Activated B cell treated with CpG ODN at 0.5 μM for 24 hours (primary cell): ENCODE measurements around the gene WASF2. TPM values are rescaled to one million over a fixed set of nuclear protein-coding genes. Genes with fewer than 3 reads are reported as not detected.
A peak's percentile ranks its signal among the peaks of the same experiment; 100 is the strongest.
"Not testable (repeated sequence)": the region's sequence is repeated elsewhere in the genome, so short reads cannot be mapped to it uniquely, and the experiment has no call there.

ENCODE experiments used
- ATAC-seq: fragments of 200-7000 bp; cut with Tn5 transposase; one replicate; pipeline ENCODE4 v1.10.0; 2021; ENCODE audit warnings: low read depth, mild to moderate bottlenecking, moderate library complexity
- CTCF ChIA-PET: fragments of 350-600 bp; sonication (Branson Sonifier 250); formaldehyde crosslinking; loops from one replicate; lab custom pipeline; 2021; ENCODE audit warnings: antibody characterized with exemption; lab: Charles Lee
- POLR2A ChIA-PET: fragments of 350-600 bp; sonication (Branson Sonifier 250); formaldehyde crosslinking; loops from one replicate; lab custom pipeline; 2021; ENCODE audit warnings: antibody characterized with exemption; lab: Charles Lee
- DNase-seq: peaks from one replicate; pipeline ENCODE4 v3.0.0; 2022
- H3K27ac Mint-ChIP-seq: one replicate; pipeline ENCODE4 v1.8.0; 2020; ENCODE audit warnings: mixed read lengths
- H3K27me3 Mint-ChIP-seq: one replicate; pipeline ENCODE4 v1.8.0; 2021; ENCODE audit warnings: mixed read lengths
- H3K36me3 Mint-ChIP-seq: one replicate; pipeline ENCODE4 v1.8.0; 2021; ENCODE audit warnings: low read depth, mixed read lengths
- H3K4me1 Mint-ChIP-seq: one replicate; pipeline ENCODE4 v1.8.0; 2021; ENCODE audit warnings: mixed read lengths
- H3K4me3 Mint-ChIP-seq: one replicate; pipeline ENCODE4 v1.8.0; 2020; ENCODE audit warnings: mild to moderate bottlenecking, mixed read lengths
- H3K9me3 Mint-ChIP-seq: one replicate; pipeline ENCODE4 v1.8.0; 2020; ENCODE audit warnings: mixed read lengths
- CTCF ChIP-seq: fragments of 200-600 bp; IDR thresholded peaks from one replicate; pipeline ENCODE4 v1.8.0; 2022; ENCODE audit warnings: antibody characterized with exemption, mild to moderate bottlenecking
- intact Hi-C: fragments of 100-400 bp; cut with micrococcal nuclease; formaldehyde crosslinking; loops from one replicate; pipeline ENCODE4 v1.15.1; 2024
- total RNA-seq: library from RNA; stranded (reverse); gene quantifications from 2 replicates; pipeline ENCODE4 v1.2.3, GENCODE V29; 2022

WASF2 gene
- total RNA-seq, 1 donor from 2014 or later = 137 TPM

GRCh38 chr1:27392096-27392777 is 97.7 kb downstream of the WASF2 start, which contains the start of gene GPR3:
TSS of gene GPR3 (plus strand) at chr1:27392622. CDS start at chr1:27393799, 1,177 bp downstream.
- ATAC-seq = peak; percentile 91
- ChIA-PET CTCF (interaction anchor here (1.3 to 11.1 kb wide), 5 partner anchors 26 to 271 kb away, joined by 5 to 171 read pairs (median 15); partner anchors contain the start of gene MAP3K6), POLR2A (interaction anchor here (0.5 to 1.3 kb wide), 5 partner anchors 27 to 274 kb away, joined by 3 to 5 read pairs (median 4); partner anchors contain the start of gene SYTL1)
- intact Hi-C loops = loop anchor here (1.0 kb wide), 4 partner anchors 27 to 271 kb away; no protein-coding TSS in a partner anchor
- peak within 1 kb of the TSS; percentile 60 for H3K27ac Mint-ChIP-seq
- H3K27me3 Mint-ChIP-seq = no peaks in the 10 kb centered on the region
- no peaks in the 10 kb centered on the region for H3K36me3 Mint-ChIP-seq
- no peaks in the 10 kb centered on the region for H3K9me3 Mint-ChIP-seq
- peak within 1 kb of the TSS; percentile 82 for H3K4me3 Mint-ChIP-seq
- peak; percentile 91 for DNase-seq
- H3K4me1 Mint-ChIP-seq = peaks cover 18% of the 10 kb centered on the region
- TF ChIP-seq CTCF = no peak

- ATAC-seq = no peak
- Mint-ChIP-seq H3K9me3 (no peaks in the 10 kb centered on the region), H3K27ac (peak overlapping the region; percentile 60), H3K27me3 (no peaks in the 10 kb centered on the region), H3K4me1 (peaks cover 18% of the 10 kb centered on the region), H3K4me3 (peak overlapping the region; percentile 82), H3K36me3 (no peaks in the 10 kb centered on the region)
- no peak for TF ChIP-seq CTCF
- DNase-seq = no peak
- intact Hi-C loops = loop anchor here (1.0 kb wide), 4 partner anchors 26 to 272 kb away; no protein-coding TSS in a partner anchor
- ChIA-PET CTCF (interaction anchor here (0.9 to 11.1 kb wide), 12 partner anchors 25 to 347 kb away, joined by 3 to 171 read pairs (median 6); partner anchors contain the start of genes AHDC1 and MAP3K6), POLR2A (interaction anchor here (0.5 to 1.9 kb wide), 6 partner anchors 26 to 275 kb away, joined by 3 to 7 read pairs (median 4); partner anchors contain the start of gene SYTL1)
Observed at GRCh38 chr1:27391511-27392095, 98.4 kb downstream of the WASF2 start.

GRCh38 chr1:27388337-27389005 is 101.5 kb downstream of the WASF2 start:
- Mint-ChIP-seq H3K9me3 (no peaks in the 10 kb centered on the region), H3K27ac (peak overlapping the region; percentile 56), H3K27me3 (no peaks in the 10 kb centered on the region), H3K36me3 (no peaks in the 10 kb centered on the region), H3K4me1 (peaks cover 16% of the 10 kb centered on the region), H3K4me3 (peak overlapping the region; percentile 8)
- DNase-seq (peak; percentile 60), ATAC-seq (peak; percentile 26)
- intact Hi-C loops = loop anchor here (1.0 kb wide), 5 partner anchors 23 to 286 kb away; no protein-coding TSS in a partner anchor
- TF ChIP-seq CTCF = peak; percentile 30
- POLR2A ChIA-PET = interaction anchor here (0.7 to 1.0 kb wide), 2 partner anchors 45 to 88 kb away, joined by 3 read pairs; no protein-coding TSS in a partner anchor
- CTCF ChIA-PET = interaction anchor here (0.7 to 11.1 kb wide), 13 partner anchors 23 to 289 kb away, joined by 3 to 171 read pairs (median 5); partner anchors contain the start of gene MAP3K6

DNA sequence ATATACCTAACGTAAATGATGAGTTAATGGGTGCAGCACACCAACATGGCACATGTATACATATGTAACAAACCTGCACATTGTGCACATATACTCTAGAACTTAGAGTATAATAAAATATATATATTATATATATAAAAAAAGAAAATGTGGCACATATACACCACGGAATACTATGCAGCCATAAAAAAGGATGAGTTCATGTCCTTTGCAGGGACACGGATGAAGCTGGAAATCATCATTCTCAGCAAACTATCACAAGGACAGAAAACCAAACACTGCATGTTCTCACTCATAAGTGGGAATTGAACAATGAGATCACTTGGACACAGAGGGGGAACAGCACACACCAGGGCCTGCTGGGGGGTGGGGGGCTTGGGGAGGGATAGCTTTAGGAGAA is 105.2 kb downstream of the WASF2 start:
- intact Hi-C loops, H3K36me3 Mint-ChIP-seq, H3K9me3 Mint-ChIP-seq, H3K4me3 Mint-ChIP-seq, H3K27me3 Mint-ChIP-seq, ATAC-seq, H3K4me1 Mint-ChIP-seq, H3K27ac Mint-ChIP-seq, DNase-seq: not testable (repeated sequence)
- CTCF ChIA-PET = interaction anchor here (4.1 to 11.1 kb wide), 3 partner anchors 27 to 85 kb away, joined by 18 to 171 read pairs (median 43); no protein-coding TSS in a partner anchor
- POLR2A ChIA-PET = interaction anchor here (0.6 to 1.0 kb wide), 2 partner anchors 20 to 828 kb away, joined by 3 read pairs; no protein-coding TSS in a partner anchor

- Mint-ChIP-seq H3K27ac (no peak overlapping the region), H3K27me3 (peaks cover 2% of the 10 kb centered on the region), H3K9me3 (no peaks in the 10 kb centered on the region), H3K4me1 (peaks cover 8% of the 10 kb centered on the region), H3K36me3 (no peaks in the 10 kb centered on the region), H3K4me3 (no peak overlapping the region)
- DNase-seq (no peak), ATAC-seq (no peak)
- no peak for TF ChIP-seq CTCF
- POLR2A ChIA-PET = interaction anchor here (0.9 to 1.3 kb wide), 2 partner anchors 13 to 18 kb away, joined by 3 to 5 read pairs; no protein-coding TSS in a partner anchor
- CTCF ChIA-PET = interaction anchor here (0.6 to 11.1 kb wide), 3 partner anchors 27 to 200 kb away, joined by 4 to 171 read pairs (median 18); no protein-coding TSS in a partner anchor
- intact Hi-C loops = no loop called here
Observed at GRCh38 chr1:27383661-27384060, 106.3 kb downstream of the WASF2 start.
